ENCODE data around the gene GPR55.
A peak's percentile ranks its signal among the peaks of the same experiment; 100 is the strongest.

Gene GPR55

DNA sequence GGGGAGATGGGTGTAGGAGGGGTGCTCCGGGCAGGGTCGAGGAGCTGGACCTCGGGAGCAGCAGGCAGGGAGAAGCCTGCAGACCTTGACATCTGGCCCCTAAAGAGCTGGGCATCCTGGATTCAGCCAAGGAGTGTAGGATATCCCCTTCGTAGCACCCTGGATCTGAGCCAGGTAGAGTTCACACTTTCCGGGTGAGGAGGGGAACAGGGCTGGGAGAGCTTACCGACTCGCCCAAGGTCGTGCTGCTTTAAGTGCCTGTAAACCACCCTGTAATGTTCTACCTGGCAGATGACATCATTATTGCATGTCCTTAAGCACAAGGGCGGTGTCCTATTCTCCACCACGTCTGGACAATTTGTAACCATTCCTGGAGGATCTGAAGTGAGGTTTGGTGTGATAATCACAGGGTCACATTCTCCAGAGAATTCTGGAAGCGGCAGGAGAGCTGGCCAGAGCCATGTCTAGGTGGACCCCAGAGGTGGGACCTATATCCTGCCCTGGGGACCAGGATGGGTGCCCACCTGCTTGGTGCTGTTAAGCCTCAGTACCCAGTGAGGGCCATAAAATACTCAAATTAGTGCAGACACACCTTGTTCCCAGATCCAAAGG lies 45.7 kb downstream of the GPR55 start:
- no peaks in the 10 kb centered on the region for H3K27me3 ChIP-seq (replicated peaks; ENCODE audit: control insufficient read depth, insufficient read depth, low read length, poor library complexity, severe bottlenecking)
- H3K36me3 ChIP-seq (ENCODE audit: control insufficient read depth, insufficient read depth, low read length), result peaks cover 14% of the 10 kb centered on the region
- DNase-seq, result no peak
- no peak overlapping the region for H3K27ac ChIP-seq (ENCODE audit: insufficient read depth, low read length, poor library complexity, severe bottlenecking)
- H3K9me3 ChIP-seq (ENCODE audit: control insufficient read depth, low read length), result no peaks in the 10 kb centered on the region
- no peak overlapping the region for H3K4me3 ChIP-seq (ENCODE audit: insufficient read depth, low read depth, low read length, poor library complexity, severe bottlenecking)
- no peaks in the 10 kb centered on the region for H3K4me1 ChIP-seq (ENCODE audit: control insufficient read depth, insufficient read depth, low read length, poor library complexity, severe bottlenecking)

DNA sequence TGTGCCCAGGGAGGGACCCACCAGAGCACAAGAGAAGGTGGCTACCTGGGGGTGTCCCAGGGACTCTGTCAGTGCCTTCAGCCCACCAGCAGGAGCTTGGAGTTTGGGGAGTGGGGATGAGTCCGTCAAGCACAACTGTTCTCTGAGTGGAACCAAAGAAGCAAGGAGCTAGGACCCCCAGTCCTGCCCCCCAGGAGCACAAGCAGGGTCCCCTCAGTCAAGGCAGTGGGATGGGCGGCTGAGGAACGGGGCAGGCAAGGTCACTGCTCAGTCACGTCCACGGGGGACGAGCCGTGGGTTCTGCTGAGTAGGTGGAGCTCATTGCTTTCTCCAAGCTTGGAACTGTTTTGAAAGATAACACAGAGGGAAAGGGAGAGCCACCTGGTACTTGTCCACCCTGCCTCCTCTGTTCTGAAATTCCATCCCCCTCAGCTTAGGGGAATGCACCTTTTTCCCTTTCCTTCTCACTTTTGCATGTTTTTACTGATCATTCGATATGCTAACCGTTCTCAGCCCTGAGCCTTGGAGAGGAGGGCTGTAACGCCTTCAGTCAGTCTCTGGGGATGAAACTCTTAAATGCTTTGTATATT lies 46.3 kb downstream of the GPR55 start:
- Histone ChIP-seq H3K27ac (ENCODE audit: insufficient read depth, low read length, poor library complexity, severe bottlenecking) (no peak overlapping the region), H3K4me1 (ENCODE audit: control insufficient read depth, insufficient read depth, low read length, poor library complexity, severe bottlenecking) (peaks cover 3% of the 10 kb centered on the region)
- no peak for DNase-seq

DNA sequence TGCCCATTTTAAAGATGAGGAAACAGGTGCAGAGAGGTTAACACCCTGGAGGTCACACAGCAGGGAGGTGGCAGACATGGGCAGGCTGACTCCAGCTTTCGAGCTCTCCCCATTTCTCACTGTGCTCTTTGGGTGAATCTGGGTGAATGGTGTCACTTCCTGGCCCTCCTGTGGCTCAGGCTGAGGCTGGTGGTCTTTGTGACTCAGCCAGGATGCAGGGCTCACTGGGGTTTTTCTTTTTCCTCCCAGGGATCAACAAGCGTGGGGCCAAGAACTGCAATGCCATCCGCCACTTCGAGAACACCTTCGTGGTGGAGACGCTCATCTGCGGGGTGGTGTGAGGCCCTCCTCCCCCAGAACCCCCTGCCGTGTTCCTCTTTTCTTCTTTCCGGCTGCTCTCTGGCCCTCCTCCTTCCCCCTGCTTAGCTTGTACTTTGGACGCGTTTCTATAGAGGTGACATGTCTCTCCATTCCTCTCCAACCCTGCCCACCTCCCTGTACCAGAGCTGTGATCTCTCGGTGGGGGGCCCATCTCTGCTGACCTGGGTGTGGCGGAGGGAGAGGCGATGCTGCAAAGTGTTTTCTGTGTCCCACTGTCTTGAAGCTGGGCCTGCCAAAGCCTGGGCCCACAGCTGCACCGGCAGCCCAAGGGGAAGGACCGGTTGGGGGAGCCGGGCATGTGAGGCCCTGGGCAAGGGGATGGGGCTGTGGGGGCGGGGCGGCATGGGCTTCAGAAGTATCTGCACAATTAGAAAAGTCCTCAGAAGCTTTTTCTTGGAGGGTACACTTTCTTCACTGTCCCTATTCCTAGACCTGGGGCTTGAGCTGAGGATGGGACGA lies 47.1 kb downstream of the GPR55 start:
- Histone ChIP-seq H3K4me3 (ENCODE audit: insufficient read depth, low read depth, low read length, poor library complexity, severe bottlenecking) (no peak overlapping the region), H3K36me3 (ENCODE audit: control insufficient read depth, insufficient read depth, low read length) (peaks cover 14% of the 10 kb centered on the region), H3K27ac (ENCODE audit: insufficient read depth, low read length, poor library complexity, severe bottlenecking) (no peak overlapping the region), H3K4me1 (ENCODE audit: control insufficient read depth, insufficient read depth, low read length, poor library complexity, severe bottlenecking) (peaks cover 7% of the 10 kb centered on the region), H3K9me3 (ENCODE audit: control insufficient read depth, low read length) (no peaks in the 10 kb centered on the region), H3K27me3 (replicated peaks; ENCODE audit: control insufficient read depth, insufficient read depth, low read length, poor library complexity, severe bottlenecking) (no peaks in the 10 kb centered on the region)
- DNase-seq, result peak in 1 of 3 donors; percentile 54

More for the DNA sequence above, 46.3 kb downstream of the GPR55 start:
- no peak overlapping the region for H3K4me3 ChIP-seq (ENCODE audit: insufficient read depth, low read depth, low read length, poor library complexity, severe bottlenecking)
- no peaks in the 10 kb centered on the region for H3K27me3 ChIP-seq (replicated peaks; ENCODE audit: control insufficient read depth, insufficient read depth, low read length, poor library complexity, severe bottlenecking)
- H3K9me3 ChIP-seq (ENCODE audit: control insufficient read depth, low read length), result no peaks in the 10 kb centered on the region
- peaks cover 14% of the 10 kb centered on the region for H3K36me3 ChIP-seq (ENCODE audit: control insufficient read depth, insufficient read depth, low read length)

DNA sequence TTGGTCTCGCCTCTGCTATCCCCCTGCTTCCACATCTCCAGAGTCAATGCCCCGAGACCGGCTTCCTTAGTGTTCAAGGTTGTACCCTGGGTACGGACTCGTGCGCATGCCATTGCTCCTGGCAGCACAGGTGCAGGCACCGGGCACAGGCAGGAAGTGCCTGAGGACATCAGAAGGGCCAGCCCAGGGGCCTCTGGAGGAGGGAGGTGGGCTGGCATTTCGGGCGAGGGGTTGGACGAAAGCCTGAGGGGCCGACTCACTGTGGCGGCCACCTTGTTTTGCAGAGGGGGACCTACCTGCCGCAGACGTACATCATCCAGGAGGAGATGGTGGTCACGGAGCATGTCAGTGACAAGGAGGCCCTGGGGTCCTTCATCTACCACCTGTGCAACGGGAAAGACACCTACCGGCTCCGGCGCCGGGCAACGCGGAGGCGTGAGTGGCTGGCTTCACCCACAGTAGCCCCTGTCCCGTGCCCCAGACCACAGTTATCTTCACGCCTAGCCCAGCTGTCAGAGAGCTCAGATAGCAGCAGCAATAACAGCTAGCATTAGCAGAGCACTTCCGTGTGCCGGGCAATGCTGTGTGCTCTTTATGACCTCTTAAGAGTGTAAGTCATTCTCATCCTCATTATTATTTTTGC lies 47.8 kb downstream of the GPR55 start:
- H3K4me3 ChIP-seq (ENCODE audit: insufficient read depth, low read depth, low read length, poor library complexity, severe bottlenecking), result no peak overlapping the region
- H3K9me3 ChIP-seq (ENCODE audit: control insufficient read depth, low read length), result no peaks in the 10 kb centered on the region
- H3K4me1 ChIP-seq (ENCODE audit: control insufficient read depth, insufficient read depth, low read length, poor library complexity, severe bottlenecking), result peaks cover 10% of the 10 kb centered on the region
- no peaks in the 10 kb centered on the region for H3K27me3 ChIP-seq (replicated peaks; ENCODE audit: control insufficient read depth, insufficient read depth, low read length, poor library complexity, severe bottlenecking)
- no peak for DNase-seq
- no peak overlapping the region for H3K27ac ChIP-seq (ENCODE audit: insufficient read depth, low read length, poor library complexity, severe bottlenecking)
- peaks cover 14% of the 10 kb centered on the region for H3K36me3 ChIP-seq (ENCODE audit: control insufficient read depth, insufficient read depth, low read length)

DNA sequence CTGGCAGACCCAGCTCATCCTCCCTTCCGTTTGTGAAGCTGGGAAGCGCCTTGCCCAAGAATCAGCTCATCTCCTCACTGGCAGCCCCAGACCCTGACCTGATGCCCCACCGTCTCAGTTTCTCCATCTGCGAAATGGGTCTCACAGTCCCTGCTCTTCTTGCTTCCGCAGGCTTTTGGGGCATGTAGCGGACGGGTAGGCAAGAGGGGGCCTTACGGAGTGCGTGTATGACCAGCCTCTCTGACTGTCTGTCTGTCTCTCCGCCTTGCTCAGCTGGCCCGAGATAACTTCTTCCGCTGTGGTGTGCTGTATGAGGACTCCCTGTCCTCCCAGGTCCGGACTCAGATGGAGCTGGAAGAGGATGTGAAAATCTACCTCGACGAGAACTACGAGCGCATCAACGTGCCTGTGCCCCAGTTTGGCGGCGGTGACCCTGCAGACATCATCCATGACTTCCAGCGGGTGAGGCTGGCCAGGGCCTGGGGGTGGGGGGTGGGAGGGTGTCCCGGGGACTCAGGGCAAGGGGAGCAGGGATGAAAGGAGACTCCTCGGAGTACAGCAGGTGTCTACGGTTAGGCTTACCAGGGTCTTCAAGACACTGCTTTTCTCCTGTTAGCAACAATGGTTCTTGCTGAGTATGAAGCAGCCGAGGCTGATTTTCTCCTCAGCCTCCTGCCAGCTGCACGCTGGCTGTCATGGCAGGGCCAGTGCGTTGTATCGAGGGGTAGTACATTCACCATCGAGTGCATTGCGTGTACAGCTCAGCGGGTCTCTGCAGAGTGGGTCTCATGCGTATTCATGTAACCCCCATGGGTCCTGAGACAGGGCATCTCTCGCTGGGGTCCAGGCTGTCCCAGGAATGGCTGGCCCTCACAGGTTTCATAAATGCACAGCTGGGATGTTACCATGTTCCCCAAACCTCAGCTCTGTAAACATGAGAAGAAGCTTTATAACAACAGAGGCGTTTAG lies 49.4 kb downstream of the GPR55 start:
- peaks cover 10% of the 10 kb centered on the region for H3K4me1 ChIP-seq (ENCODE audit: control insufficient read depth, insufficient read depth, low read length, poor library complexity, severe bottlenecking)
- H3K27me3 ChIP-seq (replicated peaks; ENCODE audit: control insufficient read depth, insufficient read depth, low read length, poor library complexity, severe bottlenecking), result no peaks in the 10 kb centered on the region
- no peak overlapping the region for H3K27ac ChIP-seq (ENCODE audit: insufficient read depth, low read length, poor library complexity, severe bottlenecking)
- H3K9me3 ChIP-seq (ENCODE audit: control insufficient read depth, low read length), result no peaks in the 10 kb centered on the region
- DNase-seq, result no peak
- H3K36me3 ChIP-seq (ENCODE audit: control insufficient read depth, insufficient read depth, low read length), result peaks cover 14% of the 10 kb centered on the region
- no peak overlapping the region for H3K4me3 ChIP-seq (ENCODE audit: insufficient read depth, low read depth, low read length, poor library complexity, severe bottlenecking)

DNA sequence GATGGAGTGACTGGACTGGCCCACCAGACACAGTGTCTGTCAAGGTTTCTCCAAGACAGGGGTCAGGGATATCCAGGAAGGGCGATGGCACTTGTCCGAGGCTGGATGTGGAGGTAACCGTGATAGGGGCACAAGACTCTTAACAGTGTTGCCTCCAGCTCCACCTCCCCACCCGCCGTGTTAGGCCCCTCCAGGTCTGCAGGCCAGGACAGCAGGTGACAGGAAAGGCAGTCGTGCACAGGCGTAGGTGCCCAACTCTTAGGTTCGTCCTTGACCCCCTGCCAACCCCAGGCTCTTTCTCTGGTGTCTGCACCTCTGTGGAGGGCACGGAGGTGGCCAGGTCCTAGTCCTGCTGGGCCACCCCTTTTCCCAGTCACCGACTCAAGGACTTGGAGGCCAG lies 50.2 kb downstream of the GPR55 start:
- no peak overlapping the region for H3K4me3 ChIP-seq (ENCODE audit: insufficient read depth, low read depth, low read length, poor library complexity, severe bottlenecking)
- no peak overlapping the region for H3K27ac ChIP-seq (ENCODE audit: insufficient read depth, low read length, poor library complexity, severe bottlenecking)
- no peak for DNase-seq
- no peaks in the 10 kb centered on the region for H3K9me3 ChIP-seq (ENCODE audit: control insufficient read depth, low read length)
- no peaks in the 10 kb centered on the region for H3K27me3 ChIP-seq (replicated peaks; ENCODE audit: control insufficient read depth, insufficient read depth, low read length, poor library complexity, severe bottlenecking)
- H3K36me3 ChIP-seq (ENCODE audit: control insufficient read depth, insufficient read depth, low read length), result peaks cover 14% of the 10 kb centered on the region
- peaks cover 10% of the 10 kb centered on the region for H3K4me1 ChIP-seq (ENCODE audit: control insufficient read depth, insufficient read depth, low read length, poor library complexity, severe bottlenecking)

DNA sequence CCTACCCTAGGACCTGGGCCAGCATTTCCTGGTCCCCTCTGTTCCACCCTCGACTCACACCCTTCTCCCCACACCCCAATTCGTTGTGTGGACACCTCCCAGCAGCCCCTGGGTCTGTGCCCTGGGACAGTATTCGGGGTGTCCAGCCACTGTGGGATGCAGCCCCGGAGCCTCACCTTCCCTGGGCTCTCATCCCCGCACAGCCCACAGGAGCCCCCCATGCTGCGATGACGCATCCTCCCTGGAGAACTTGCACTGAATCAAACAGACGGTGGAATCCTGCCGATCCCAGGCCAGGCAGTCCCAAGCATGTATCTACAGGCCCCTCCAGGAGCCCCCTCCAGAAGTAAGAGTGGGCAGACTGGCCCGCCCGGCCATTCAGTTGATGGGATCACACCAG lies 50.6 kb downstream of the GPR55 start:
- Histone ChIP-seq H3K9me3 (ENCODE audit: control insufficient read depth, low read length) (no peaks in the 10 kb centered on the region), H3K27ac (ENCODE audit: insufficient read depth, low read length, poor library complexity, severe bottlenecking) (no peak overlapping the region), H3K4me1 (ENCODE audit: control insufficient read depth, insufficient read depth, low read length, poor library complexity, severe bottlenecking) (peaks cover 10% of the 10 kb centered on the region), H3K27me3 (replicated peaks; ENCODE audit: control insufficient read depth, insufficient read depth, low read length, poor library complexity, severe bottlenecking) (no peaks in the 10 kb centered on the region), H3K4me3 (ENCODE audit: insufficient read depth, low read depth, low read length, poor library complexity, severe bottlenecking) (no peak overlapping the region), H3K36me3 (ENCODE audit: control insufficient read depth, insufficient read depth, low read length) (peaks cover 14% of the 10 kb centered on the region)
- DNase-seq, result no peak

DNA sequence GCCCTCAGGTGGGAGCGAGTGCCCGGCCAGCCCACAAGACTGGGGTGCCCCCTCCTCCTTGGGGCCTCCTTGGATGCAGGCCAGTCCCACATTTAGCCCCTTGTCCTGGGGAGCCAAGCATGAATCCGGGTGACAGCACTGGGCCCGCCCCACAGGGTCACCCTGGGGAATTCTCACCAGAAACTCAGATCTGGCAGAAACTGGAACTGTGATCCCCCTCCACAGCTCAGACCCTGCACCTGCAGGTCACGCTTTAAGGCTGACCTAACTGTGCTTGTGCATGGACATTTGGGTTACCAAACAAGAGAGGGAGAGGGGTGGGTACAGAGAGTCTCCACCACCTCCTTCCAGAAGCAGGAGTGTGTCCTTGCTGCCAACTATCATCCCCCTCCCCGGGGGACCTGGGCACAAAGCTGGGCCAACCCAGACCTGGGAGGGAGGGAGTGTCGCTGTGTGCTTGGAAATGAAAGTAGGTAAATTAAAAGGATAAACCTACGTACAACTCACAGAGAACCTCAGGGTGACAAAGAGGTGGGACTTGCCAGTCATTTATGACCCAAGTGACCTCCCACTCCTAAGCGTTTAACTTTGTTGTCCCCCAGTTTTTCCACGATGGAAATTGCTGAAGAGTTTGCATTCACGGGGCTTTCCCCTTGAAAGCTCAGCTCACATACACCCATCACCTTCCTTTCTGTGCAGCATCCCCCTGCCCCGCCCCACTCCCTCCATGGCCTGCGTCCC lies 51.2 kb downstream of the GPR55 start:
- H3K27ac ChIP-seq (ENCODE audit: insufficient read depth, low read length, poor library complexity, severe bottlenecking), result no peak overlapping the region

More for the DNA sequence above, 51.2 kb downstream of the GPR55 start:
- Histone ChIP-seq H3K36me3 (ENCODE audit: control insufficient read depth, insufficient read depth, low read length) (peaks cover 14% of the 10 kb centered on the region), H3K4me3 (ENCODE audit: insufficient read depth, low read depth, low read length, poor library complexity, severe bottlenecking) (no peak overlapping the region), H3K4me1 (ENCODE audit: control insufficient read depth, insufficient read depth, low read length, poor library complexity, severe bottlenecking) (peaks cover 10% of the 10 kb centered on the region), H3K27me3 (replicated peaks; ENCODE audit: control insufficient read depth, insufficient read depth, low read length, poor library complexity, severe bottlenecking) (no peaks in the 10 kb centered on the region), H3K9me3 (ENCODE audit: control insufficient read depth, low read length) (no peaks in the 10 kb centered on the region)
- no peak for DNase-seq
